ENCODE results near the gene MAP1S. TPM values are rescaled to one million over a fixed set of nuclear protein-coding genes. Genes with fewer than 3 reads are reported as not detected.

Gene MAP1S
- total RNA-seq, 1 donor from 2014 or later, result 30.2 TPM

GRCh38 chr19:17682273-17682672, 37.0 kb upstream of the MAP1S start:
- Histone ChIP-seq H3K27ac (no peak overlapping the region), H3K36me3 (no peaks in the 10 kb centered on the region), H3K4me3 (no peak overlapping the region), H3K27me3 (peaks cover 6% of the 10 kb centered on the region), H3K4me1 (peaks cover 15% of the 10 kb centered on the region), H3K9me3 (no peaks in the 10 kb centered on the region)
- intact Hi-C loops (cut with DNase I), result no loop called here
- no peak for TF ChIP-seq POLR2A (IDR thresholded peaks at IDR 0.05)
- TF ChIP-seq CTCF (IDR thresholded peaks at IDR 0.05), result no peak
- no peak for TF ChIP-seq POLR2AphosphoS5 (IDR thresholded peaks at IDR 0.05; ENCODE audit: insufficient read depth in 1 of 2, low read depth in 1 of 2)
- DNase-seq (ENCODE audit: extremely low spot score in 2 of 2), result no peak

GRCh38 chr19:17683078-17683477, 36.2 kb upstream of the MAP1S start:
- TF ChIP-seq POLR2AphosphoS5 (IDR thresholded peaks at IDR 0.05; ENCODE audit: insufficient read depth in 1 of 2, low read depth in 1 of 2) (no peak), POLR2A (IDR thresholded peaks at IDR 0.05) (no peak), CTCF (IDR thresholded peaks at IDR 0.05) (no peak)
- no peak overlapping the region for H3K27ac ChIP-seq
- H3K36me3 ChIP-seq, result no peaks in the 10 kb centered on the region
- DNase-seq (ENCODE audit: extremely low spot score in 2 of 2), result no peak
- peaks cover 20% of the 10 kb centered on the region for H3K4me1 ChIP-seq
- no peak overlapping the region for H3K4me3 ChIP-seq
- H3K9me3 ChIP-seq, result no peaks in the 10 kb centered on the region
- intact Hi-C loops (cut with DNase I), result no loop called here
- H3K27me3 ChIP-seq, result peaks cover 8% of the 10 kb centered on the region

- TF ChIP-seq POLR2A (IDR thresholded peaks at IDR 0.05) (no peak), CTCF (IDR thresholded peaks at IDR 0.05) (no peak), POLR2AphosphoS5 (IDR thresholded peaks at IDR 0.05; ENCODE audit: insufficient read depth in 1 of 2, low read depth in 1 of 2) (no peak)
- no peak for DNase-seq (ENCODE audit: extremely low spot score in 2 of 2)
- intact Hi-C loops (cut with DNase I), result no loop called here
- no peak overlapping the region for H3K27ac ChIP-seq
- H3K27me3 ChIP-seq, result peaks cover 8% of the 10 kb centered on the region
- H3K36me3 ChIP-seq, result no peaks in the 10 kb centered on the region
- no peak overlapping the region for H3K4me3 ChIP-seq
- H3K4me1 ChIP-seq, result peaks cover 23% of the 10 kb centered on the region
- no peaks in the 10 kb centered on the region for H3K9me3 ChIP-seq
Observed at GRCh38 chr19:17684256-17684655, 35.0 kb upstream of the MAP1S start.

- intact Hi-C loops (cut with DNase I), result no loop called here
- Histone ChIP-seq H3K27ac (no peak overlapping the region), H3K4me1 (peaks cover 18% of the 10 kb centered on the region), H3K27me3 (peaks cover 8% of the 10 kb centered on the region), H3K4me3 (no peak overlapping the region), H3K36me3 (no peaks in the 10 kb centered on the region), H3K9me3 (no peaks in the 10 kb centered on the region)
- DNase-seq (ENCODE audit: extremely low spot score in 2 of 2), result no peak
- TF ChIP-seq POLR2A (IDR thresholded peaks at IDR 0.05), result no peak
- TF ChIP-seq CTCF (IDR thresholded peaks at IDR 0.05), result no peak
- TF ChIP-seq POLR2AphosphoS5 (IDR thresholded peaks at IDR 0.05; ENCODE audit: insufficient read depth in 1 of 2, low read depth in 1 of 2), result no peak
Observed at GRCh38 chr19:17685451-17686022, 33.7 kb upstream of the MAP1S start.

- H3K4me3 ChIP-seq, result no peak overlapping the region
- TF ChIP-seq POLR2AphosphoS5 (IDR thresholded peaks at IDR 0.05; ENCODE audit: insufficient read depth in 1 of 2, low read depth in 1 of 2), result no peak
- TF ChIP-seq CTCF (IDR thresholded peaks at IDR 0.05), result no peak
- TF ChIP-seq POLR2A (IDR thresholded peaks at IDR 0.05), result no peak
- H3K4me1 ChIP-seq, result peaks cover 18% of the 10 kb centered on the region
- no peak overlapping the region for H3K27ac ChIP-seq
- intact Hi-C loops (cut with DNase I), result no loop called here
- peaks cover 8% of the 10 kb centered on the region for H3K27me3 ChIP-seq
- no peaks in the 10 kb centered on the region for H3K36me3 ChIP-seq
- DNase-seq (ENCODE audit: extremely low spot score in 2 of 2), result no peak
- no peaks in the 10 kb centered on the region for H3K9me3 ChIP-seq
Observed at GRCh38 chr19:17686023-17686521, 33.2 kb upstream of the MAP1S start.

Measured in vagina (tissue), 2 donors.